ENCODE data around the gene CGNL1.

CGNL1 gene

GRCh38 chr15:57375827-57376695, at the start of gene CGNL1:
TSS of gene CGNL1 (plus strand) at chr15:57376505. CDS start at chr15:57438000, 61,495 bp downstream.
- no peak for DNase-seq (ENCODE audit: low spot score)

DNA sequence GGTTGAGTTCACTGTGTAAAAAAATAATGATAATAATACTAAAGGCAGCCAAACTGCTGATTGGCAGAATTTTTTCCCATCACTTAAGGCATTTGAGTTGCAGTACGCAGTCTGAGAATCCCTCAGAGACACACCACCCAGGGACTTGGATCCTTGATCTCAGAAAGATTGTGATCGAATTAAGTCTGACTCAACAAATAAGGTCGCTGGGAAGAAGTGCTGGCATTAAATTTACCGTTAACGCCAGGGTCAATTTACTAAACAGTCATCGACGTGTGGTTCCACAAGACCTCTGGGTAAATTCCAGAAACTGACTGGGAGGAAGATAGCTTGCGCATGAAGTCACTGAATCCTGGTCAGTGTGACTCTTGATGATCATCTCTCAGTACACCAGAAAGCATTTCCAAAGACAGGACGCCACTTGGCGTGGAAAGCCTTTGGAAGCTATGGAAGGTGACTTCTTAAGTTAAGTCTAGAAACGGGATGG, 48.3 kb upstream of the CGNL1 start:
- no peak for DNase-seq (ENCODE audit: low spot score)

DNA sequence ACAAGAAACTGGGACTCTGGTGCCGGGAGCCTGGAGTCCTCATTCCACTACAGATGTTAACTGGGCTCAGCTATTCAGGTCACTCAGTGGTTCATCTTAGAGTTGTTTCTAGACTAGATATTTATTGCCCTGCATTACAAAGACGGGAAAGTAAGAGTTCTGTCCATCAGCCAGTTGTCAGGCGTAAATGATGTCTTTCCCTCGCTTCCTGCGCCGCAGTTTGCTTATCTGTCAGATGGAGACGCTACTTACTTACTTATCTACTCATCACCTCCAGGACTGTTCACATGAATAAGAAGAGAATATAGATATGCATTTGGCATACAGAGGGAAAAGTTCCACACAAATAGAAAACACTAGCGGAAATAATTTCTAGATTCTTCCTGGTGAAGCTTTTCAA, 47.8 kb upstream of the CGNL1 start:
- DNase-seq (ENCODE audit: low spot score) = no peak

DNA sequence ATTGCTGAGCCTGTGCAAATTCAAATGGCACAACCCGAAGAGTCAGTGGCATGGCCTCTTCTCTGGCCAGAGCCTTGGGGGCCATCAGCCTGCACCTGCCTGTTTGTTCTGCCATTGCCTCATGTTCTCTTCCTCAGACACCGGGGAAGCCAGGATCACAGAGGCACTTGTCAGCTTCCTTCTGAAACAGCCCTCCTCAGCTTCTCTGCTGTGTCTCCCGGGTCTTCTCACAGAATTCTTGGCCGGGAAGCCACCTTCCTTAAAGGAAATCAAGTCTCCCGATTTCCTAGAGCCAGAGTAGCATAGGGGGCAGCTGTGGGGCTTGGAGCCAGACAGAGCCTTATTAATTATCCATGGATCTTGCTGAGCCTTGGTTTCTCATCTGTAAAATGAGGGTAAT, 47.4 kb upstream of the CGNL1 start:
- DNase-seq (ENCODE audit: low spot score) = no peak

DNA sequence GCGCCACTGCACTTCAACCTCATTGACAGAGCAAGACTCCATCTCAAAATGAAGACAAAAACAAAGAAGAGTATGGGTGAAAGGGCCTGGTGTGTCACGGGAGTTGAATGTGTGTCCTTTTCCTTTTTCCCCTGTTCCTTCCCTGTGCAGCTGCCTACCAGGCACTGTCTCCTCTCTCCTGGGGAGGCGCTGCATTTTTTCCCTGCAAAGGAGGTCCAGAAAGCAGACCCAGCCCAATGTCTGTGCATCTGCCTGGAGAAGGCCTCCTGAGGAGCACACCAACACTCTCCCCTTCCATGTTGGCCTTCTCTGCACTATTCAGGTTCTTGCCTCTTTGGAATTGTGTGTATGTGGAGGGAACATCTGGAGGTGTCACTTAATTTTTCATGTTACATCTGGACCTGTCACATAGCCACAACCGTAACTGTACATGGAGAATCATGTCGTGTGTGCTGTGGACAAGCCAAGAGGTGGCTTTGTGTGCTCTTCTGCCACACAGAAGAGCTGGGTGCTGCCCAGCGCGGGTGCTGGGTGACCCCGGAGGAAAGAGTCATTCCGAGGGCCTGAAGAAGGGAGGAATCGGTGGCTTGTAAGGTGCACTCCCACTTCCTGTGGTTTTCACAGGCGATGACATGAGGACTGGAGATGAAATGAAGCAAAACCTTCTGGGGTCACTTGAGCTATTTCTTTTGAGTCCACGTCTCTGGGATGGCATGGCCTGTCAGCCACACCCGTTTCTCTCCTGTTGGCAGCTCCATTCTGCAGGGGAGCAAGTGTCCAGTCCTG, 46.5 kb upstream of the CGNL1 start:
- no peak for DNase-seq (ENCODE audit: low spot score)

- DNase-seq (ENCODE audit: low spot score) = no peak
Measured at GRCh38 chr15:57330619-57331340, 45.5 kb upstream of the CGNL1 start.

DNA sequence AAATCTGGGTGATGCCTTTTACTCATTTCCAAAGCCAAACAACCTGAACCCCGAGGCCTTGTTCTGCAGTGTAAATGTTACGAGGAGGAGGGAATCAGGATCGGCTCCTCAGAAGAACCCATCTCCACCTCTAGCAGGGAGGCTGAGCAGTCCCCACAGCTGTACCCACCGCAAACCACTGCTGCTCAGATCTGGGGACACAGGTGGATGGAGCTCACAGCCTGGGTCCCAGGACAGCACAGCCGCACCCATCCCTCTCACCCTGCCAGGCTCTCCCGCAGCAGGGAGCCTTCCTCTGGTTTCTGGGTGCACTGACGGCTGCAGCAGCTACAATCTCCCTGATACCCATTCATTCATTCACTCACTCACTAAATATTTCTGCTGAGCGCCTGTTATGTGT, 44.0 kb upstream of the CGNL1 start:
- DNase-seq (ENCODE audit: low spot score) = no peak

DNA sequence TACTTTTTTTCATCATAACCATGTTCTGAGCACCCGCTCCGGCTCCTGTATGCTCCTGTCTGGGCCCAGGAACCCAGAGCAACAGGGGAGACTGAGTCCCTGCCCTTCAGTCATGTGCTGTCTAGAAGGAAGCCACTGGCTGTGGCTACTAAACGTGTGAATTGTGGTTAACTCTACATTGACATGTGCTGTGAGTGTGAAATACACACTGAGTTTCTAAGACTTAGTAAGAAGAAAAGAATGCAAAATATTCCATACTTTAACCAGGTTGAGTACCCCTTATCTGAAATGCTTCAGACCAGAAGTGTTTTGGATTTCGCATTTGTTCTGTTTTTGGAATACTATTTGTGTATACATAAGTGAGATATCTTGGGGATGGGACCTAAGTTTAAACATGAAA, 42.8 kb upstream of the CGNL1 start:
- DNase-seq (ENCODE audit: low spot score) = no peak

- DNase-seq (ENCODE audit: low spot score) = no peak
Measured at GRCh38 chr15:57334257-57334656, 42.0 kb upstream of the CGNL1 start.

GRCh38 chr15:57335293-57335715, 41.0 kb upstream of the CGNL1 start:
- no peak for DNase-seq (ENCODE audit: low spot score)

- DNase-seq (ENCODE audit: low spot score) = peak; percentile 7
Measured at GRCh38 chr15:57335719-57336118, 40.6 kb upstream of the CGNL1 start.

DNA sequence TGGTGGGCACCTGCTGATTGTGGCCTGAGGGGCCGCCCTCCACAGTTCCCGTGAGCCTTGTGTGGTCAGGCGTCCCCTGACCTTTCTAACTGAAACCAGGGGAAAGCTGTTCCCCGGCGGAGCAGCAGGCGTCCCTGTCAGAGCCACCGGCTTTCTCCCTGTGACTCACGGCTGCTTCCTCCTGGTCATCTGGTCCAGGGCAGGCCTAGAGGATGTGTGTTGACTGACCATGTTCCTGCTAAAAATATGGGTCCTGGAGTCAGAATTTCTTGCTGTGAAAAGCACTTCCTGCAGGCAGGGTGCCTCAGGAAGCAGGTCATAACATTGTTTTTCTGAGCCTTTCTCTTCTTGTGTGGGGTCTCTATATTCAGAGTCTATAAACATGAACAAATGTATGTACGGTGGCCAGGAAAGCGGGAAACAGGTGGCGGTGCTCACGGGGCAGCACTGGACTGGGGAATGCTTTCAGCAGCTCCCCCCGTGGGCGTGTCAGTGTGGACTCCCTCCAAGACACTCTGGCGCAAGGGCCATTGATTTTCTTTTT, 38.4 kb upstream of the CGNL1 start:
- DNase-seq (ENCODE audit: low spot score) = no peak

- DNase-seq (ENCODE audit: low spot score) = no peak
Measured at GRCh38 chr15:57339321-57339720, 37.0 kb upstream of the CGNL1 start.

GRCh38 chr15:57340682-57341259, 35.5 kb upstream of the CGNL1 start:
- peak; percentile 16 for DNase-seq (ENCODE audit: low spot score)

DNA sequence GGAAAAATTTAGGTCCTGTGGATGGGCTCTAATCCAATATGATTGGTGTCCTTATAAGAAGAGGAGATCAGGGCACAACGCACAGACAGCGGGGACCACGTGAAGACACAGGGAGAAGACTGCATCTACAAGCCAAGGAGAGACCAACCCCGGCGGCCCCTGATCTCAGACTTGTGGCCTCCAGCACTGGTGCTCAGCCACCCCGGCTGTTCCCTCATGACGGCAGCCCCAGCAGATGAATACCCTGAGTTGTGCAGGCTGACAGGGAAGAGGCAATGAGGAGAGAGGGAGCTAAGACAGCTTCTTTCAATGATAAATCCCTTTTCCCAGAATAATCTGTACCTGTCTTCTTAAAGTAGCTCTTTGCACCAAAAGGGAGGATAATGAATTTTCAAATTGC, 33.3 kb upstream of the CGNL1 start:
- DNase-seq (ENCODE audit: low spot score) = no peak

GRCh38 chr15:57343498-57343897, 32.8 kb upstream of the CGNL1 start:
- DNase-seq (ENCODE audit: low spot score) = no peak

DNA sequence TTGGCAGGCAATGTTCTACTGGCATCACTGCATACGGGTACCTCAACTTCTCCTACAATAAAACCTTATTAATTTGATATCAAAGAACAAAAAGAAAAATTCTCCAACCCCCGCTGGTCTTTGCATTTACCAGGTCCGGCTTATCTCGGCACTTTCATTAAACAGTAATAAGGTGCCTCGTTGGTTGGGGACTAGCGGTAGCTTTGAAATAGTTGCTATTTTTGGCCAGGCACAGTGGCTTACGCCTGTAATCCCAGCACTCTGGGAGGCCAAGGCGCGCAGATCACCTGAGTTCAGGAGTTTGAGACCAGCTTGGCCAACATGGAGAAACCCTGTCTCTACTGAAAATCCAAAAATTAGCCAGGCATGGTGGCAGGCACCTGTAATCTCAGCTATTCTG, 32.0 kb upstream of the CGNL1 start:
- no peak for DNase-seq (ENCODE audit: low spot score)

GRCh38 chr15:57345584-57345983, 30.7 kb upstream of the CGNL1 start:
- no peak for DNase-seq (ENCODE audit: low spot score)

GRCh38 chr15:57348081-57348480, 28.2 kb upstream of the CGNL1 start:
- DNase-seq (ENCODE audit: low spot score) = no peak

DNA sequence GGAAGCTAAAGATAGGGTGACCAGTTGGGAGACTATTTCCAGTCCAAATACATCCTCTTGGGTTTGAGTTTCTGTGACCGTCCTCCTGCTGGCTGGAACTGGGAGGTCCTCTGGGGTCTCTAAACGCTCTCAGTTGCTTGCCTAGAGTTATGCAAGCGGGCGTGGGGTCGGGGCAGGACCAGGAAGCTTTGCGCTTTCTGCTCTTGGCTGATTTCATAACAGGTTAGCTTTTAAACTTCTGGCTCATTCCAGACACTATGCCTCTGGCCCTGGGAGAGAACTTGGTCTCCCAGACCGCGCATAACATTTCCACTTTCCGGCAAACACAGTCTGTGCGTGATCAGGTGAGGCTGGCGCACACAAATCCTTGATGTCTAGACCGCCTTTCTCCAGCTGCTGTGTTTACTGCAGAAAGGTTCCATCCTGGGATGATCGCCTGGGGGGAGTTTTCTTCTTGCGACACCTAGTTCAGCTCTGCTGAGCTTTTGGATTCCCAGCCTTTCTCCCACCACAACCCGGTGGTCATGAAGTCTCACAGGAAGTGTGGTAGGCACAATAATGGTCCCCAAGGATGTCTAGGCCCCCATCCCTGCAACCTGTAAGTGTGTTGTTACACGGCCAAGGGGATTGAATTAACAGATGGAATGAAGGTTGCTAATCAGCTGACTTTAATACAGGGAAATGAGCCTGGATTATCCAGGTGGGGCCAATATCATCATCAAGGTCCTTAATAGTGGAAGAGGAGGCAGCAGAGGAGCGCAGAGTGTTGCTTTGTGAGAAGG, 23.6 kb upstream of the CGNL1 start:
- DNase-seq (ENCODE audit: low spot score) = no peak

DNA sequence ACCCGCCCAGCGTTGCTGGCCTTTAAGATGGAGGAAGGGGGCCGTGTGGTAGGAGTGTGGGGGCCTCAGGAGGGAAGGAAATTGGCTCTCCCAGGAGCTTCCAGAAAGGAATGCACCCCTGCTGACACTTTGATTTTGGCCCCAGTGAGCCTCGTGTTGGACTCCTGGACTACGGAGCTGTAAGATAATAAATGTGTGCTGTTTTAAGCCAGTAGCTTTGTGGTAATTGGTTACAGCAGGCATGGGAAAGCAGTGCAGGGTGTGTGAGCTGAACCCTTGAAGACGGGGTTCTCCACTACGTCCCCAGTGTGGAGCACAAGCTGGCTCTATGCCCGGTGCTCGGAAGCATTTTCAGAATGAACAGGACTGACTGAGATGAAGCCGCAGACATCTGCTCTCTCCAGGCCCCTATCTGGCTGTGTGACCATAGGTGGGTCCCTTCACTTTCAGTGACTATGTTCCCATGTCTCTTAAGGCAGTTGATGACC, 22.9 kb upstream of the CGNL1 start:
- no peak for DNase-seq (ENCODE audit: low spot score)
